ENCODE results near the gene NFATC2. TPM values are rescaled to one million over a fixed set of nuclear protein-coding genes. Genes with fewer than 3 reads are reported as not detected.

NFATC2 gene
- total RNA-seq, 1 donor from 2014 or later: 3.9 TPM

GRCh38 chr20:51587145-51587544 is 44.6 kb upstream of the NFATC2 start:
- Histone ChIP-seq H3K27me3 (ENCODE audit: insufficient read depth, low read length) (no peaks in the 10 kb centered on the region), H3K4me3 (ENCODE audit: insufficient read depth, low read depth, low read length) (no peak overlapping the region), H3K4me1 (ENCODE audit: insufficient read depth, low read length) (peaks cover 8% of the 10 kb centered on the region), H3K79me2 (ENCODE audit: insufficient read depth, low read length) (no peaks in the 10 kb centered on the region), H3K36me3 (ENCODE audit: insufficient read depth, low read length) (no peaks in the 10 kb centered on the region), H3K27ac (ENCODE audit: low read depth, low read length) (no peak overlapping the region), H3K9me3 (ENCODE audit: insufficient read depth, low read depth, low read length) (no peaks in the 10 kb centered on the region), H4K20me1 (ENCODE audit: insufficient read depth, low read length) (no peaks in the 10 kb centered on the region), H3K9ac (ENCODE audit: low read length) (no peak overlapping the region), H2AFZ (ENCODE audit: low read depth, low read length) (no peak overlapping the region), H3K4me2 (ENCODE audit: low read length) (no peak overlapping the region)
- peaks cover 15% of the 10 kb centered on the region for H3K4me1 Mint-ChIP-seq (ENCODE audit: low read depth, unreplicated experiment)
- peaks cover 4% of the 10 kb centered on the region for H3K27me3 Mint-ChIP-seq (ENCODE audit: low read depth, unreplicated experiment)
- H3K9me3 Mint-ChIP-seq (ENCODE audit: unreplicated experiment): peaks cover 2% of the 10 kb centered on the region
- FAIRE-seq (no peak), DNase-seq (ENCODE audit: low read depth) (no peak)
- H3K36me3 Mint-ChIP-seq (ENCODE audit: low read depth, unreplicated experiment): no peaks in the 10 kb centered on the region
- no peak overlapping the region for H3K4me3 Mint-ChIP-seq (ENCODE audit: unreplicated experiment)
- TF ChIP-seq CTCF (IDR thresholded peaks at IDR 0.05; ENCODE audit: insufficient read depth, low read depth, low read length) (no peak), EZH2 (IDR thresholded peaks at IDR 0.05; ENCODE audit: insufficient read depth, low read length) (no peak)
- H3K27ac Mint-ChIP-seq (ENCODE audit: unreplicated experiment): no peak overlapping the region

GRCh38 chr20:51586005-51586440 is 43.5 kb upstream of the NFATC2 start:
- H2AFZ ChIP-seq (ENCODE audit: low read depth, low read length): no peak overlapping the region
- H3K4me1 ChIP-seq (ENCODE audit: insufficient read depth, low read length): peaks cover 8% of the 10 kb centered on the region
- Mint-ChIP-seq H3K4me3 (ENCODE audit: unreplicated experiment) (peak overlapping the region; percentile 6), H3K27ac (ENCODE audit: unreplicated experiment) (peak overlapping the region; percentile 89), H3K36me3 (ENCODE audit: low read depth, unreplicated experiment) (no peaks in the 10 kb centered on the region), H3K9me3 (ENCODE audit: unreplicated experiment) (peaks cover 2% of the 10 kb centered on the region), H3K27me3 (ENCODE audit: low read depth, unreplicated experiment) (no peaks in the 10 kb centered on the region), H3K4me1 (ENCODE audit: low read depth, unreplicated experiment) (peaks cover 15% of the 10 kb centered on the region)
- peak overlapping the region; percentile 11 for H3K9ac ChIP-seq (ENCODE audit: low read length)
- TF ChIP-seq CTCF (IDR thresholded peaks at IDR 0.05; ENCODE audit: insufficient read depth, low read depth, low read length): no peak
- no peak for TF ChIP-seq EZH2 (IDR thresholded peaks at IDR 0.05; ENCODE audit: insufficient read depth, low read length)
- H3K27me3 ChIP-seq (ENCODE audit: insufficient read depth, low read length): no peaks in the 10 kb centered on the region
- H3K4me3 ChIP-seq (ENCODE audit: insufficient read depth, low read depth, low read length): no peak overlapping the region
- no peaks in the 10 kb centered on the region for H3K36me3 ChIP-seq (ENCODE audit: insufficient read depth, low read length)
- H3K9me3 ChIP-seq (ENCODE audit: insufficient read depth, low read depth, low read length): no peaks in the 10 kb centered on the region
- DNase-seq (ENCODE audit: low read depth): peak; percentile 91
- peak overlapping the region; percentile 24 for H3K4me2 ChIP-seq (ENCODE audit: low read length)
- FAIRE-seq: peak; percentile 92
- peak overlapping the region; percentile 71 for H3K27ac ChIP-seq (ENCODE audit: low read depth, low read length)
- no peaks in the 10 kb centered on the region for H3K79me2 ChIP-seq (ENCODE audit: insufficient read depth, low read length)
- no peaks in the 10 kb centered on the region for H4K20me1 ChIP-seq (ENCODE audit: insufficient read depth, low read length)

- FAIRE-seq: no peak
- H3K4me1 ChIP-seq (ENCODE audit: insufficient read depth, low read length): peaks cover 8% of the 10 kb centered on the region
- H3K9ac ChIP-seq (ENCODE audit: low read length): no peak overlapping the region
- H3K79me2 ChIP-seq (ENCODE audit: insufficient read depth, low read length): no peaks in the 10 kb centered on the region
- H3K36me3 ChIP-seq (ENCODE audit: insufficient read depth, low read length): no peaks in the 10 kb centered on the region
- no peaks in the 10 kb centered on the region for H4K20me1 ChIP-seq (ENCODE audit: insufficient read depth, low read length)
- no peaks in the 10 kb centered on the region for H3K27me3 Mint-ChIP-seq (ENCODE audit: low read depth, unreplicated experiment)
- no peak overlapping the region for H3K4me3 Mint-ChIP-seq (ENCODE audit: unreplicated experiment)
- H2AFZ ChIP-seq (ENCODE audit: low read depth, low read length): no peak overlapping the region
- no peaks in the 10 kb centered on the region for H3K9me3 ChIP-seq (ENCODE audit: insufficient read depth, low read depth, low read length)
- no peak for DNase-seq (ENCODE audit: low read depth)
- H3K4me2 ChIP-seq (ENCODE audit: low read length): no peak overlapping the region
- no peak overlapping the region for H3K4me3 ChIP-seq (ENCODE audit: insufficient read depth, low read depth, low read length)
- no peak overlapping the region for H3K27ac Mint-ChIP-seq (ENCODE audit: unreplicated experiment)
- peaks cover 2% of the 10 kb centered on the region for H3K9me3 Mint-ChIP-seq (ENCODE audit: unreplicated experiment)
- no peaks in the 10 kb centered on the region for H3K36me3 Mint-ChIP-seq (ENCODE audit: low read depth, unreplicated experiment)
- peaks cover 15% of the 10 kb centered on the region for H3K4me1 Mint-ChIP-seq (ENCODE audit: low read depth, unreplicated experiment)
- no peaks in the 10 kb centered on the region for H3K27me3 ChIP-seq (ENCODE audit: insufficient read depth, low read length)
- TF ChIP-seq CTCF (IDR thresholded peaks at IDR 0.05; ENCODE audit: insufficient read depth, low read depth, low read length) (no peak), EZH2 (IDR thresholded peaks at IDR 0.05; ENCODE audit: insufficient read depth, low read length) (no peak)
- peak overlapping the region; percentile 71 for H3K27ac ChIP-seq (ENCODE audit: low read depth, low read length)
Observed at GRCh38 chr20:51585148-51585547, 42.6 kb upstream of the NFATC2 start.

Data from astrocyte (in vitro differentiated cells and primary cell).